Skeletal muscle satellite cell (primary cell): ENCODE data around the gene STS.

Experiments used
- H3K27me3 ChIP-seq: 2 replicates; pipeline ENCODE4 v1.7.0; 2013; ENCODE audit warnings: low read length; ENCODE audit not compliant: control insufficient read depth, insufficient read depth
- H3K36me3 ChIP-seq: 2 replicates; pipeline ENCODE4 v1.7.0; 2013; ENCODE audit warnings: mild to moderate bottlenecking, control low read depth, low read length; ENCODE audit not compliant: insufficient read depth
- H3K4me1 ChIP-seq: 2 replicates; pipeline ENCODE4 v1.7.0; 2013; ENCODE audit warnings: low read length; ENCODE audit not compliant: control insufficient read depth, insufficient read depth
- H3K4me2 ChIP-seq: 2 replicates; pipeline ENCODE4 v1.7.0; 2013; ENCODE audit warnings: mild to moderate bottlenecking, low read length
- H3K4me3 ChIP-seq: 2 replicates; pipeline ENCODE4 v1.7.0; 2013; ENCODE audit warnings: low read length
- H3K9ac ChIP-seq: 2 replicates; pipeline ENCODE4 v1.7.0; 2013; ENCODE audit warnings: mild to moderate bottlenecking, low read depth, low read length, moderate library complexity
- H3K9me3 ChIP-seq: replicated peaks from 2 replicates; pipeline ENCODE4 v1.7.0; 2013; ENCODE audit warnings: mild to moderate bottlenecking, control low read depth, low read length

Gene STS

GRCh38 chrX:7116081-7116480 lies 31.4 kb upstream of the STS start:
- Histone ChIP-seq H3K9ac (no peak overlapping the region), H3K4me1 (peaks cover 13% of the 10 kb centered on the region), H3K36me3 (peaks cover 5% of the 10 kb centered on the region), H3K27me3 (no peaks in the 10 kb centered on the region), H3K4me3 (no peak overlapping the region), H3K9me3 (no peaks in the 10 kb centered on the region), H3K4me2 (no peak overlapping the region)

GRCh38 chrX:7117587-7117986 lies 29.9 kb upstream of the STS start:
- H3K9me3 ChIP-seq = no peaks in the 10 kb centered on the region
- H3K4me1 ChIP-seq = peaks cover 17% of the 10 kb centered on the region
- H3K36me3 ChIP-seq = peaks cover 5% of the 10 kb centered on the region
- no peak overlapping the region for H3K4me2 ChIP-seq
- H3K4me3 ChIP-seq = no peak overlapping the region
- H3K9ac ChIP-seq = no peak overlapping the region
- no peaks in the 10 kb centered on the region for H3K27me3 ChIP-seq

GRCh38 chrX:7119950-7120877 lies 27.3 kb upstream of the STS start:
- Histone ChIP-seq H3K36me3 (peaks cover 5% of the 10 kb centered on the region), H3K4me2 (peak overlapping the region; percentile 43), H3K4me3 (no peak overlapping the region), H3K9ac (no peak overlapping the region), H3K9me3 (no peaks in the 10 kb centered on the region), H3K27me3 (no peaks in the 10 kb centered on the region), H3K4me1 (peaks cover 21% of the 10 kb centered on the region)

- Histone ChIP-seq H3K36me3 (peaks cover 5% of the 10 kb centered on the region), H3K9ac (no peak overlapping the region), H3K4me1 (peaks cover 21% of the 10 kb centered on the region), H3K9me3 (no peaks in the 10 kb centered on the region), H3K4me2 (peak overlapping the region; percentile 43), H3K4me3 (no peak overlapping the region), H3K27me3 (no peaks in the 10 kb centered on the region)
Measured at GRCh38 chrX:7120878-7121219, 26.7 kb upstream of the STS start.

GRCh38 chrX:7127056-7127455 lies 20.5 kb upstream of the STS start:
- Histone ChIP-seq H3K9ac (no peak overlapping the region), H3K36me3 (no peaks in the 10 kb centered on the region), H3K4me3 (no peak overlapping the region), H3K4me1 (peaks cover 15% of the 10 kb centered on the region), H3K4me2 (no peak overlapping the region), H3K9me3 (no peaks in the 10 kb centered on the region), H3K27me3 (no peaks in the 10 kb centered on the region)

GRCh38 chrX:7131621-7132020 lies 15.9 kb upstream of the STS start:
- Histone ChIP-seq H3K4me1 (peaks cover 25% of the 10 kb centered on the region), H3K36me3 (no peaks in the 10 kb centered on the region), H3K4me3 (no peak overlapping the region), H3K9ac (no peak overlapping the region), H3K4me2 (no peak overlapping the region), H3K27me3 (no peaks in the 10 kb centered on the region), H3K9me3 (no peaks in the 10 kb centered on the region)

- peak overlapping the region; percentile 26 for H3K4me3 ChIP-seq
- peak overlapping the region; percentile 46 for H3K4me2 ChIP-seq
- no peaks in the 10 kb centered on the region for H3K27me3 ChIP-seq
- H3K9me3 ChIP-seq = no peaks in the 10 kb centered on the region
- H3K4me1 ChIP-seq = peaks cover 20% of the 10 kb centered on the region
- peak overlapping the region; percentile 62 for H3K9ac ChIP-seq
- no peaks in the 10 kb centered on the region for H3K36me3 ChIP-seq
Measured at GRCh38 chrX:7132335-7133049, 15.0 kb upstream of the STS start.

- Histone ChIP-seq H3K4me3 (no peak overlapping the region), H3K4me1 (peaks cover 20% of the 10 kb centered on the region), H3K9me3 (no peaks in the 10 kb centered on the region), H3K36me3 (no peaks in the 10 kb centered on the region), H3K4me2 (peak overlapping the region; percentile 46), H3K27me3 (no peaks in the 10 kb centered on the region), H3K9ac (peak overlapping the region; percentile 62)
Measured at GRCh38 chrX:7133050-7133440, 14.5 kb upstream of the STS start.

- H3K36me3 ChIP-seq = no peaks in the 10 kb centered on the region
- H3K4me3 ChIP-seq = no peak overlapping the region
- no peak overlapping the region for H3K4me2 ChIP-seq
- no peaks in the 10 kb centered on the region for H3K27me3 ChIP-seq
- no peak overlapping the region for H3K9ac ChIP-seq
- peaks cover 36% of the 10 kb centered on the region for H3K4me1 ChIP-seq
- H3K9me3 ChIP-seq = no peaks in the 10 kb centered on the region
Measured at GRCh38 chrX:7134981-7135380, 12.5 kb upstream of the STS start.

GRCh38 chrX:7139202-7140081 lies 8.1 kb upstream of the STS start:
- H3K9me3 ChIP-seq = no peaks in the 10 kb centered on the region
- H3K4me1 ChIP-seq = peaks cover 20% of the 10 kb centered on the region
- no peaks in the 10 kb centered on the region for H3K36me3 ChIP-seq
- H3K4me2 ChIP-seq = peak overlapping the region; percentile 14
- no peaks in the 10 kb centered on the region for H3K27me3 ChIP-seq
- H3K4me3 ChIP-seq = no peak overlapping the region
- H3K9ac ChIP-seq = no peak overlapping the region

- Histone ChIP-seq H3K36me3 (no peaks in the 10 kb centered on the region), H3K4me3 (no peak overlapping the region), H3K4me2 (no peak overlapping the region), H3K27me3 (no peaks in the 10 kb centered on the region), H3K4me1 (peaks cover 32% of the 10 kb centered on the region), H3K9ac (no peak overlapping the region), H3K9me3 (no peaks in the 10 kb centered on the region)
Measured at GRCh38 chrX:7143076-7143475, 4.4 kb upstream of the STS start.
